Kidney capillary endothelial cell (primary cell): ENCODE results near the gene GOT2.
"Not testable (repeated sequence)": the region's sequence is repeated elsewhere in the genome, so short reads cannot be mapped to it uniquely, and the experiment has no call there.

ENCODE experiments used
- DNase-seq: peaks from one replicate; pipeline ENCODE4 v3.0.0-alpha.2; 2018; ENCODE audit warnings: low spot score

GOT2 gene

GRCh38 chr16:58717994-58718393 is 16.1 kb downstream of the GOT2 start:
- DNase-seq, result no peak

- no peak for DNase-seq
Observed at GRCh38 chr16:58716468-58716867, 17.6 kb downstream of the GOT2 start.

- DNase-seq, result no peak
Observed at GRCh38 chr16:58713742-58714141, 20.4 kb downstream of the GOT2 start.

GRCh38 chr16:58709333-58709732 is 24.8 kb downstream of the GOT2 start:
- no peak for DNase-seq

GRCh38 chr16:58699151-58699550 is 35.0 kb downstream of the GOT2 start:
- DNase-seq, result no peak

- no peak for DNase-seq
Observed at GRCh38 chr16:58695368-58695767, 38.7 kb downstream of the GOT2 start.

GRCh38 chr16:58692450-58692849 is 41.7 kb downstream of the GOT2 start:
- DNase-seq, result no peak

- not testable (repeated sequence) for DNase-seq
Observed at GRCh38 chr16:58686985-58687706, 47.0 kb downstream of the GOT2 start.

GRCh38 chr16:58685084-58685449 is 49.0 kb downstream of the GOT2 start:
- DNase-seq, result no peak

GRCh38 chr16:58684354-58685083 is 49.6 kb downstream of the GOT2 start, which contains the start of gene SLC38A7:
Gene SLC38A7 (minus strand): TSS chr16:58684770. CDS start chr16:58680126, 4,644 bp downstream.
- DNase-seq, result peak; percentile 68

GRCh38 chr16:58684001-58684353 is 50.1 kb downstream of the GOT2 start:
- DNase-seq, result peak; percentile 16

- DNase-seq, result no peak
Observed at GRCh38 chr16:58679763-58680162, 54.4 kb downstream of the GOT2 start.

GRCh38 chr16:58678716-58679115 is 55.4 kb downstream of the GOT2 start:
- DNase-seq, result no peak

GRCh38 chr16:58678269-58678668 is 55.8 kb downstream of the GOT2 start:
- no peak for DNase-seq

GRCh38 chr16:58670946-58671583 is 63.1 kb downstream of the GOT2 start:
- no peak for DNase-seq

- DNase-seq, result no peak
Observed at GRCh38 chr16:58670177-58670576, 63.9 kb downstream of the GOT2 start.

- no peak for DNase-seq
Observed at GRCh38 chr16:58665200-58665599, 68.9 kb downstream of the GOT2 start.

- peak; percentile 86 for DNase-seq
Observed at GRCh38 chr16:58661199-58661830, 72.8 kb downstream of the GOT2 start.

- DNase-seq, result not testable (repeated sequence)
Observed at GRCh38 chr16:58659911-58660310, 74.2 kb downstream of the GOT2 start.

GRCh38 chr16:58658796-58659211 is 75.3 kb downstream of the GOT2 start:
- DNase-seq, result no peak
